Stimulated activated CD8-positive, alpha-beta memory T cell treated with anti-CD3 and anti-CD28 coated beads, Interleukin-7, amount 100 ng/mL, for 48 hours (primary cell): ENCODE measurements around the gene SLC6A4.

Source experiments
- DNase-seq, 2 donors: peaks; one replicate each; pipeline ENCODE4 v3.0.0-alpha.2; 2020; ENCODE audit warnings: low read depth in 1 of 2; ENCODE audit errors: extremely low read depth in 1 of 2

Gene SLC6A4

GRCh38 chr17:30235386-30236296 lies at the start of gene SLC6A4:
SLC6A4 (minus strand) TSS chr17:30235697; CDS start chr17:30221958, 13,739 bp downstream.
- DNase-seq, result no peak

- DNase-seq, result no peak
Observed at GRCh38 chr17:30279156-30279555, 43.7 kb upstream of the SLC6A4 start.

GRCh38 chr17:30278032-30278431 lies 42.5 kb upstream of the SLC6A4 start:
- DNase-seq, result no peak

- DNase-seq, result no peak
Observed at GRCh38 chr17:30275911-30276310, 40.4 kb upstream of the SLC6A4 start.

GRCh38 chr17:30274887-30275286 lies 39.4 kb upstream of the SLC6A4 start:
- no peak for DNase-seq

GRCh38 chr17:30273373-30273772 lies 37.9 kb upstream of the SLC6A4 start:
- no peak for DNase-seq

GRCh38 chr17:30271102-30271501 lies 35.6 kb upstream of the SLC6A4 start:
- no peak for DNase-seq

GRCh38 chr17:30267625-30268024 lies 32.1 kb upstream of the SLC6A4 start:
- no peak for DNase-seq

GRCh38 chr17:30263552-30264333 lies 28.2 kb upstream of the SLC6A4 start:
- DNase-seq, result no peak

- no peak for DNase-seq
Observed at GRCh38 chr17:30256756-30257506, 21.4 kb upstream of the SLC6A4 start.

GRCh38 chr17:30254150-30254549 lies 18.7 kb upstream of the SLC6A4 start:
- DNase-seq, result no peak

GRCh38 chr17:30253312-30253711 lies 17.8 kb upstream of the SLC6A4 start:
- no peak for DNase-seq

- no peak for DNase-seq
Observed at GRCh38 chr17:30251931-30252330, 16.4 kb upstream of the SLC6A4 start.

- no peak for DNase-seq
Observed at GRCh38 chr17:30249460-30249859, 14.0 kb upstream of the SLC6A4 start.

- DNase-seq, result no peak
Observed at GRCh38 chr17:30248786-30249185, 13.3 kb upstream of the SLC6A4 start.

GRCh38 chr17:30246460-30246859 lies 11.0 kb upstream of the SLC6A4 start:
- DNase-seq, result no peak

GRCh38 chr17:30244853-30245385 lies 9.4 kb upstream of the SLC6A4 start:
- DNase-seq, result no peak

- DNase-seq, result no peak
Observed at GRCh38 chr17:30243568-30243967, 8.1 kb upstream of the SLC6A4 start.

- DNase-seq, result no peak
Observed at GRCh38 chr17:30243002-30243401, 7.5 kb upstream of the SLC6A4 start.

GRCh38 chr17:30241051-30241450 lies 5.6 kb upstream of the SLC6A4 start:
- no peak for DNase-seq

GRCh38 chr17:30240177-30240576 lies 4.7 kb upstream of the SLC6A4 start:
- DNase-seq, result no peak
